GM12891 (cell line): ENCODE data around the gene USP6NL.
"Not testable (repeated sequence)": the region's sequence is repeated elsewhere in the genome, so short reads cannot be mapped to it uniquely, and the experiment has no call there.

ENCODE experiments used
- DNase-seq: peaks from one replicate; pipeline ENCODE4 v3.0.0; 2011; ENCODE audit warnings: low spot score; ENCODE audit not compliant: insufficient read length
- FAIRE-seq: peaks from 2 replicates; lab custom pipeline; 2011; peaks lifted over from hg19 to GRCh38; lab: Jason Lieb, UNC
- PAX5 ChIP-seq: IDR thresholded peaks from 2 replicates; pipeline ENCODE4 v1.6.1; 2011; ENCODE audit warnings: low read length, moderate library complexity, mild to moderate bottlenecking; ENCODE audit not compliant: insufficient read depth, severe bottlenecking
- POLR2A ChIP-seq: IDR thresholded peaks from 2 replicates; pipeline ENCODE4 v1.6.1; 2011; ENCODE audit warnings: low read depth, low read length, control low read depth
- POLR2AphosphoS5 ChIP-seq: IDR thresholded peaks from 2 replicates; pipeline ENCODE4 v1.6.1; 2011; ENCODE audit warnings: low read depth, low read length, control low read depth
- POU2F2 ChIP-seq: IDR thresholded peaks from 2 replicates; pipeline ENCODE4 v1.6.1; 2011; ENCODE audit warnings: low read depth, mild to moderate bottlenecking, control low read depth, low read length, moderate library complexity
- SPI1 ChIP-seq: IDR thresholded peaks from 2 replicates; pipeline ENCODE4 v1.6.1; 2011; ENCODE audit warnings: low read depth, low read length, control low read depth
- TAF1 ChIP-seq: IDR thresholded peaks from 2 replicates; pipeline ENCODE4 v1.6.1; 2011; ENCODE audit warnings: low read depth, low read length, control low read depth

Gene USP6NL

GRCh38 chr10:11498399-11498798 lies 113.1 kb downstream of the USP6NL start:
- TF ChIP-seq SPI1, result no peak
- TF ChIP-seq POLR2AphosphoS5, result no peak
- no peak for TF ChIP-seq TAF1
- no peak for TF ChIP-seq POU2F2
- no peak for TF ChIP-seq PAX5
- no peak for TF ChIP-seq POLR2A
- no peak for DNase-seq
- FAIRE-seq, result peak; percentile 47

DNA sequence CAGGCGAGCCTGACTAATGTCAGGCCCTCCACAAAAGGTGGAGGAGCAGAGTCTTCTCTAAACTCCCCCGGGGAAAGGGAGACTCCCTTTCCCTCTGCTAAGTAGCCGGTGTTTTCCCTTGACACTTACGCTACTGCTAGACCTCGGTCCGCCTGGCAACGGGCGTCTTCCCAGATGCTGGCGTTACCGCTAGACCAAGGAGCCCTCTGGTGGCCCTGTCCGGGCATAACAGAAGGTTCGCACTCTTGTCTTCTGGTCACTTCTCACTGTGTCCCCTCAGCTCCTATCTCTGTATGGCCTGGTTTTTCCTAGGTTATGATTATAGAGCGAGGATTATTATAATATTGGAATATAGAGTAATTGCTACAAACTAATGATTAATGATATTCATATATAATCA lies 116.5 kb downstream of the USP6NL start:
- not testable (repeated sequence) for FAIRE-seq, DNase-seq

- FAIRE-seq (no peak), DNase-seq (no peak)
- TF ChIP-seq POLR2A (no peak), SPI1 (no peak), TAF1 (no peak)
These were observed 117.8 kb downstream of the USP6NL start for GRCh38 chr10:11493646-11494045.

- no peak for DNase-seq
- TF ChIP-seq PAX5 (no peak), POU2F2 (no peak), POLR2A (no peak)
- no peak for FAIRE-seq
These were observed 120.4 kb downstream of the USP6NL start for GRCh38 chr10:11491087-11491486.

- TF ChIP-seq POLR2AphosphoS5, result no peak
- no peak for TF ChIP-seq POU2F2
- no peak for TF ChIP-seq PAX5
- no peak for TF ChIP-seq TAF1
- TF ChIP-seq SPI1, result no peak
- TF ChIP-seq POLR2A, result no peak
- no peak for FAIRE-seq
- DNase-seq, result no peak
These were observed 121.9 kb downstream of the USP6NL start for GRCh38 chr10:11489591-11489990.

DNA sequence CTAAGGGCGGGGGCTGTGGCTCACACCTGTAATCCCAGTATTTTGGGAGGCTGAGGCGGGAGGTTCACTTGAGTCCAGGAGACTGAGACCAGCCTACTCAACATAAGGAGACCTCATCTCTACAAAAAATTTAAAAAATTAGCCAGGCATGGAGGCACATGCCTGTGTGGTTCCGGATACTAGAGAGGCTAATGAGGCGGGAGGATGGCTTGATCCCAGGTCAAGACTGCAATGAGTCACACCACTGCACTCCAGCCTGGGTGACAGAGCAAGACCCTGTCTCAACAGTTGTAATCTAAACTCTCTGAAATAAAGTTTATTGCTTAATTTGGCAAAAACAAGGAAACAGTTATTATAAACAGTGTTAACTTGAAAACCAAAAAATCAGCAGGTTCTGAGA lies 123.3 kb downstream of the USP6NL start:
- no peak for TF ChIP-seq PAX5
- no peak for TF ChIP-seq POLR2AphosphoS5
- no peak for TF ChIP-seq POLR2A
- no peak for TF ChIP-seq SPI1
- no peak for TF ChIP-seq TAF1
- TF ChIP-seq POU2F2, result no peak
- FAIRE-seq (no peak), DNase-seq (no peak)

- TF ChIP-seq TAF1, result no peak
- TF ChIP-seq SPI1, result peak; percentile 52; the same call in 1 of the 2 replicates
- FAIRE-seq, result peak; percentile 35
- no peak for DNase-seq
These were observed 128.0 kb downstream of the USP6NL start for GRCh38 chr10:11483201-11484148.

- no peak for FAIRE-seq
- DNase-seq, result no peak
- no peak for TF ChIP-seq POLR2A
These were observed 129.1 kb downstream of the USP6NL start for GRCh38 chr10:11482306-11482705.

- TF ChIP-seq POLR2AphosphoS5 (no peak), POU2F2 (no peak), POLR2A (no peak), TAF1 (no peak), PAX5 (no peak), SPI1 (no peak)
- FAIRE-seq (peak; percentile 5), DNase-seq (no peak)
These were observed 130.8 kb downstream of the USP6NL start for GRCh38 chr10:11480687-11481086.

DNA sequence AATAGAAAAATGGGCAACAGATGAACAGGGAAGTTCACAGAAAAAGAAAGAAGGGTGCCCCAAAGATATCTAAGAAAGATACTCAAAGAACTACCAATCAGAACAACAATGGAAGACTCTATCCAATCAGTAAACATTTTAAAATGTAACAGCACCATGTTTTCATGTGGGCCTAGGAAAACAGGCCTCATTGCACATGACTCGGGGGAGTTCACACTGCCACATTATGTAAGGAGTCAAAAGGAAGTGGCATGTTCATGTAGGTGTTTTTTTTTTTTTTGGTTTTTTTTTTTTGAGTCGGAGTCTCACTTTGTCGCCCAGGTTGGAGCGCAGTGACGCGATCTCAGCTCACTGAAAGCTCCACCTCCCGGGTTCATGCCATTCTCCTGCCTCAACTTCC lies 132.2 kb downstream of the USP6NL start:
- no peak for FAIRE-seq
- TF ChIP-seq SPI1 (no peak), POLR2AphosphoS5 (no peak), PAX5 (no peak), TAF1 (no peak), POU2F2 (no peak), POLR2A (no peak)
- no peak for DNase-seq
